ENCODE results near the gene CCDC88B. TPM values are rescaled to one million over a fixed set of nuclear protein-coding genes. Genes with fewer than 3 reads are reported as not detected.

The CCDC88B gene
- polyA plus RNA-seq, 4 donors: 2.1 to 3.2 (median 2.9) TPM

DNA sequence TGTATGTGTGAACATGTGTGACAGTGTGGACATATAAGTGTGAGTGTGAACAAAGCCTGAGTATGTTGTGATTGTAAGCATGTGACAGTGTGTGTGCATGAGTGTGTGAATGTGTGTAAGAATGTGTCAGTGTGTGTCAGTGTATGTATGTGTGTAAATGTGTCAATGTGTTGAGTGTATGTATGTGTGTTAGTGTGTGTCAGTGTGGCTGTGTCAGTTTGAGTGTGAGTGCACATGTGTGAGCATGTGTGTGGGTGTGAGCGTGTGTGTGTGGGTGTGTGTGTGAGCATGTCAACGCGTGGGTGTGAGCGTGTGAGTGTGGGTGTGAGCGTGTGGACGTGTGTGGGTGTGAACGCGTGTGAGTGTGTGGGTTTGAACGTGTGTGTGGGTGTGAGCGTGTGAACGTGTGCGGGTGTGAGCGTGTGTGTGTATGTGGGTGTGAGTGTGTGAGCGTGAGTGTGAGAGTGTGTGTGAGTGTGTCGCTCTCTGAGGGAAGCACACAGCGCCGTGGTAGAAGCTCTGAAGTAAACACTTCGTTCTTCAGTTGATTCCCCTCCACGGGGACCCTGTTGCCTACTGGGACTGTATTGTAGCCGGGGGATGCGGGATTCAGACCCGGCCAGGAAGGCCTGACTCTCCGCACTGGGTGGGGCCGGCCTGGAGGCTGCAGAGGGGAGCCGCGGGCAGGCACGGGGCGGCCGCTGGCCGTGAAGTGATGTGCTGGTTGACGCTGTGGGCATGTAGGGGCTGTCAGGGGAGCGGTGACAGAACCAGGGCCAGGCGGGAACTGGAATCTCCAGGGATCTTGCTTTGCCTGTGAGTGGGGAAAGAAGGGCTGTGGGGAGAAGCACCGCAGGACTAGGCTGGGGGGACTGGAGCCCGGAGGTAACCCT lies 40.1 kb downstream of the CCDC88B start:
- DNase-seq (ENCODE audit: low read depth in 4 of 4, low spot score in 3 of 4): no peak

GRCh38 chr11:64381350-64381749 lies 41.3 kb downstream of the CCDC88B start:
- DNase-seq (ENCODE audit: low read depth in 4 of 4, low spot score in 3 of 4): no peak

DNA sequence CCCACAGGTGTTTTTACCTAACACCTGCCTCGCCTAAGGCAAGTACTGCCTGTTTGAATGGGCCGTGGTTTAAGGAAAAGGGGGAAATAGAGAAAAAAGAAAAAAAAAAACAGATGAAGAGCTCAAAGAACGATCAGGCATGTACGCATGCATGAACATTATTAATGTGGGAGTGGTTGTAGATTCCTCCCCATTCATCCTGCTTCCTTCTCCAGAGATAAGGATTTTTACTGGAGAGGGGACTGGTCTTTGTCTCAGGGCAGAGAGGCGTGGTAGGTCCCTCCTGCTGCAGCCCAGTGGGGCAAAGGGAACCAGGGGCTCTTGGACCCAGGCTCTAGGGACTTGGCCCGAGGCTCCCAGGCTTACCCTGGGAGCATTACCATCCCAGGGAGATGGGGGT lies 42.0 kb downstream of the CCDC88B start:
- DNase-seq (ENCODE audit: low read depth in 4 of 4, low spot score in 3 of 4): no peak

GRCh38 chr11:64382586-64382985 lies 42.6 kb downstream of the CCDC88B start:
- no peak for DNase-seq (ENCODE audit: low read depth in 4 of 4, low spot score in 3 of 4)

- DNase-seq (ENCODE audit: low read depth in 4 of 4, low spot score in 3 of 4): no peak
These were observed 43.6 kb downstream of the CCDC88B start for GRCh38 chr11:64383580-64383979.

DNA sequence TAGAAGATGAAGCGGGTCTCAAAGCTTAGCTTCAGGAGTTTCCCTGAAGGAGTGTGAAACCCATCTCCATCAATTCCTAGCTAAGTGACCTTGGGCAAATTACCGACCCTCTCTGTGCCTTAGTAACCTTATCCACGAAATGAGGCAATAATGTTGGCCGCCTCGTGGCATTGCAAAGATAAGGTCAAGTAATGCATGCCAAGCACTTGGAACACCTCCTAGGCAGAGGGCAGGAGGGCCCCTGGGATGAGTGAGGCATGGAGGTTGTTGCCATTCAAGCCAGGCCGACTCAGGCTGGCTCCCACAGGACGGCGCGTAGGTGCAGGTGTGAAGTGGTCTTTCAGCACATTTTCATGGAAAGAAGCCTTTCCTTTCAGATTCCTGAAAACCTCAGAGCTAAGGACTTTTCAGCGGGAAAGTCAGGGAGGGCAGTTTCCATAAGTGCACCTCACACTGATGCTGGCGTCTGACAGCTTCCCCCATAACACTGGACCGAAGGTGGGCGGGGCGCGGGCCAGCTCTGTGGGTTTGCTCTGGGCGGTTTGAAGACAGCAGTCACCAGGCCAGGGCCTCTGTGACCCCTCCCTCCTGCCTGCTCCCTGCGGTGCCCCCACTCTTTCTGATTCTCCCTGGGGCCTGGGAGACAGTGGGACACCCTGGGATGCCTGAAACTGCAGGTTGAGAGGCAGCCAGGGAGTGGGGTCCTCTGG lies 44.2 kb downstream of the CCDC88B start:
- no peak for DNase-seq (ENCODE audit: low read depth in 4 of 4, low spot score in 3 of 4)

GRCh38 chr11:64384981-64385944 lies 45.3 kb downstream of the CCDC88B start:
- no peak for DNase-seq (ENCODE audit: low read depth in 4 of 4, low spot score in 3 of 4)

DNA sequence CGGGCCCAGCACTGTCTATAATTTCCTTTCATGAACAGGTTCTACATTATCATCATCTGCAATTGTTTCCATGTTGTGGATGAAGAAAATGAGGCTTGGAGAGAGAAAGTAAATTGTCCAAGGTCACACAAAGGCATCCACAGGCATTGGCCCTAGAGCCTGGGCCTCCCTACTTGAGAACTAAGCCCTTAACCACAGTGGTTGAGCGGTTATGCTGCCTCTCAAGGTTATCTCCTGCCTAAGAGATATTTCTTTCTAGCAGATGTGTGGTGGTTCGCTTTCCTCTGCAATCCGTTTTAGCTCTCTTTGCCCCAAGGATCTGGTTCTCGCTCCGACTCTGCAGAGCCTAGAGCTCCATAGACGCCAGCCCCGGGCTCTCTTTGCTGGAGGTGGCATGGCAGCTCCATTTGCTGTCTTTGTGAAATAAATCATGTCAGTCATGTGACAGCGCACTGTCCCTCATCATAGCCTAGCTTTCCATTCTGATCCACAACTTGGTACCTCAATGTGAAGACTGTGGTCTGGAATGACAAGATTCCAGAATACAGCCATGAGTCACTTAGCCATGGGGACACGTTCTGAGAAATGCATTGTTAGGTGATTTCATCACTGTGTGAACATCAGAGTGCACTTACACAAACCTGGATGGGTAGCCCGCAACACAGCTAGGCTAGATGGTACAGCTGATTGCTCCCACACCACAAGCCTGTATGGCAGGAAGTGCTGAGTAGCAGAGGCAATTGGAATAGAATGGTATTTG lies 46.1 kb downstream of the CCDC88B start:
- no peak for DNase-seq (ENCODE audit: low read depth in 4 of 4, low spot score in 3 of 4)

- no peak for DNase-seq (ENCODE audit: low read depth in 4 of 4, low spot score in 3 of 4)
These were observed 47.9 kb downstream of the CCDC88B start for GRCh38 chr11:64387916-64388315.

DNA sequence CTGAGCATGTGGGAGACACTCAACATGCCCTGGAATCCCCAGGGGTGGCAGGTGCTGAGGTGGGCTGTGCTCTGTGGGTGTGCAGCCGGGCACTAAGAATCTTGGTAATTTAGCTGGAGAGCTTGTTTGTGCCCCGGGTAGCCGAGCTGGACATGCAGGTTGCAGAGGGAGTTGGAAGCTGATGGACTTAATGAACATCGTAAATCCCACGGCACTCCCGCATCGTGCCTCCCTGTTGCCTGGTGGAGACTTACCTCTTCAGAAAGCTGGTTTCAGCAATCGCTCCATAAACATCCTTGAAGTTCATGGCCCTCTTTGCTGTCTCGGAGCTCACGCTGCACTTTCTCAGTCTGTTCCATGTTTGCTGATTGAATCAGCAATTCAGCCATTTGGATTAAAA lies 48.9 kb downstream of the CCDC88B start:
- DNase-seq (ENCODE audit: low read depth in 4 of 4, low spot score in 3 of 4): no peak

DNA sequence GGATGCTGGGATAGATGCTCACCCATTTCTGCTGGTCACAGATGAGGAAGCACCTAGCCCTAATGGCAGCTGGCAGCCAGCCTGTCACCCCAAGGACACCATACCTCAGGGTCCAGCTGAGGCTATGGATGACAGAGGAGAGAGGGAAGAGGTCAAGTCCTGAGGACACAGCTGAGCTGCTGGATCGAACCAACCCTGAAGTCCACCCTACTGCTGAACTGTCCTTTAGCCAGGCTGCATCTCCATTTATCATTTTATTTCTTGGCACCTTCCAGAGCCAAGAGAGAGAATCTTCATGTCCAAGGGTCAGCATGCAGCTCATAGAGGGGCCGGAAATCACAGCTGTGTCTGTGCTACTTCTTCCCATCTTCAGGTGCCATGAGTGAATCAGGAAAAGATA lies 49.8 kb downstream of the CCDC88B start:
- DNase-seq (ENCODE audit: low read depth in 4 of 4, low spot score in 3 of 4): no peak

GRCh38 chr11:64390558-64390957 lies 50.6 kb downstream of the CCDC88B start:
- DNase-seq (ENCODE audit: low read depth in 4 of 4, low spot score in 3 of 4): no peak

DNA sequence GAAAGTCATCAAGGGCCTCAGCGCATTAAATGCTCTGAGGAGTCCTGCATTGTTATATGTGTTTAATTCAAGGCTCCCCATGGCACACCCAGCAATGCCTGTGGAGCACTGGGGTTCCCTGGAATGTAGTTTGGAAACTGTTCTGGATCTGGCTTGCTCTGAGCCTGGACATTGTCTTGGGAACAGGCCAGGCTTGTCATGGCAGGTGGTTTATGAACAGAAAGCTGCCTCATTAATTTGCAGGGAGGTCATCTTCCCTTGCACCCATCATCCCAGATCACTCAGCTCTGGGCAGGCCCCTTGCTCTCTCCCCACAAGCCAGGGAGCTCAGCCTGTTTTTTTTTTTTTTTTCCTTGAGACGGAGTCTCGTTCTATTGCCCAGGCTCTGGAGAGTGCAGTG lies 51.8 kb downstream of the CCDC88B start:
- DNase-seq (ENCODE audit: low read depth in 4 of 4, low spot score in 3 of 4): no peak

- no peak for DNase-seq (ENCODE audit: low read depth in 4 of 4, low spot score in 3 of 4)
These were observed 55.6 kb downstream of the CCDC88B start for GRCh38 chr11:64395545-64396078.

DNA sequence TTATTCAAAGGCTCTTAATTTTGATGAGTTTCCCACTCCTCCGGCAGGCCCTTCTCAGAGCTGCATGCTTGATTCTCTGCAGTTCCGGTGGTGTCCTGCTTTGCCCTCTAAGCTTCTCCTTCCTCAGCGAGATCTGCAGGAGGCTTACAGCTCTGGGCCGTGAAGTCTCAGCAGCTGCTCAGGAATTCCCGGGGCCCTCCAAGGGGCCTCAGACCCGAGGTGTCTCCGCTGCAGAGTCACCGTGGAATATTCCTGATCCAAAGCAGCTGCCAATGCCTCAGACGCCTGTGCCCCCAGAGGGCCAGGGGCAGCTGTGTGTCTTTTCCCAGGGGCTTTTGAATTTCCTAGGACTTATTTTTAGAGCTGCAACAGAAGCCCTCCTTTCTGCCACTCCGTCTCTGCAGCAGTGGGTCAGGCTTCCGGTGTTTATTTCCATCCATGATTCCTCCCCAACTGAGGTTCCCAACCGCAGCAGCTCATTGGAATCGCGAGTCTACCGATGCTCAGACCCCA lies 56.1 kb downstream of the CCDC88B start:
- no peak for DNase-seq (ENCODE audit: low read depth in 4 of 4, low spot score in 3 of 4)

DNA sequence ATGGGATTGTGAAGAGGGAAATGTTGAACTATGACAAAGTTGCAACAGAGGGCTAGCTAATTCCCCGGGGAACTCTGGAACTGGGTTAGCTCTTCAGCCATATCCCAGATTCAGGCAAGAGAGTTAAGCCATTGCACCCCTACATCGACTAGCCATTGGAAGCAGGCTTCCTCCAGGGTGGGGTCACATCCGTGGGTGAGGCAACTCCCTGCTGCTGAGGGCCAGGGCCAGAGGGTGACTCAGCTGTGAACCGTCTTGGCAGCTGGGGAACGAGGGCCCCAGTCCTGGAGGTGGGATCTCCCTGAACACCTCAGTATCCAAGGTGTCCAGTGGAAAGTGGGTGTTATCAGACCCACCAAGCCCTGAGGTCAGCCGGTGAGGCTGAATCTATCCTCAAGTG lies 60.1 kb downstream of the CCDC88B start:
- no peak for DNase-seq (ENCODE audit: low read depth in 4 of 4, low spot score in 3 of 4)

- no peak for DNase-seq (ENCODE audit: low read depth in 4 of 4, low spot score in 3 of 4)
These were observed 60.7 kb downstream of the CCDC88B start for GRCh38 chr11:64400667-64401066.

- no peak for DNase-seq (ENCODE audit: low read depth in 4 of 4, low spot score in 3 of 4)
These were observed 61.8 kb downstream of the CCDC88B start for GRCh38 chr11:64401775-64402174.

DNA sequence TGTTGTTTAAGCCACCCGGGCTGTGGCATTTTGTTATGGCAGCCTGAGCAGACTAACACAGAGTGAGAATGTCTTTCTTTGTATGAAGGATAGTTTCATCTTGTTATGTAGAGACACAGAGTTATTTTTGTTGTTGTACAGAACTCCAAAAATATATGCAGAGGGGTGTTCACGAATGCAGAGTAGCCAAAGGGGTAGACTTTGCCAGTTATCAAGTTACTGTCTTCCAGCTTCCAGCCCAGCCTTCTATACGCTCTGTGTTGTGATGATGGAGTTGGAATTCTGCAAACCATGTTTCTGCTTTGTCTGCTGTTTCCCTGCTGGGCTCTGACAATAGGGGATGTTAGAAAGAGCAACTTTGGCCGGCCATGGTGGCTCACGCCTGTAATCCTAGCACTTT lies 63.1 kb downstream of the CCDC88B start:
- no peak for DNase-seq (ENCODE audit: low read depth in 4 of 4, low spot score in 3 of 4)

Measured in right renal pelvis (tissue), 4 donors.